SK-N-MC (cell line): ENCODE measurements around the gene SLC7A8.
"Not testable (repeated sequence)": the region's sequence is repeated elsewhere in the genome, so short reads cannot be mapped to it uniquely, and the experiment has no call there.

Experiments used
- DNase-seq: peaks from one replicate; pipeline ENCODE4 v3.0.0-alpha.2; 2011; ENCODE audit warnings: low read depth, low spot score
- H3K27ac ChIP-seq: fragments of 200-600 bp; sonication (generic); 2 replicates; pipeline ENCODE4 v1.5.1; 2016; ENCODE audit warnings: mixed run types
- H3K36me3 ChIP-seq: fragments of 200-600 bp; sonication (generic); 2 replicates; pipeline ENCODE4 v1.6.1; 2017; ENCODE audit warnings: antibody characterized with exemption, low read length, mixed read lengths; ENCODE audit not compliant: insufficient read depth
- H3K4me3 ChIP-seq: fragments of 200-600 bp; sonication (generic); 2 replicates; pipeline ENCODE4 v1.5.1; 2016
- H3K9ac ChIP-seq: fragments of 200-600 bp; sonication (generic); 2 replicates; pipeline ENCODE4 v1.8.0; 2017; ENCODE audit warnings: mixed run types, mixed read lengths; ENCODE audit not compliant: insufficient read length
- H3K9me3 ChIP-seq: fragments of 200-600 bp; sonication (generic); 2 replicates; pipeline ENCODE4 v1.6.1; 2017; ENCODE audit warnings: low read depth, mild to moderate bottlenecking, antibody characterized with exemption, low read length, moderate library complexity, mixed read lengths
- EZH2 ChIP-seq: fragments of 200-600 bp; sonication (generic); IDR thresholded peaks from one replicate; pipeline ENCODE4 v1.6.1; 2017; ENCODE audit warnings: antibody characterized with exemption
- FOXP2 ChIP-seq: optimal IDR thresholded peaks from 2 replicates; pipeline ENCODE3; 2011; ENCODE audit warnings: mild to moderate bottlenecking, moderate library complexity; ENCODE audit not compliant: insufficient read depth; ENCODE audit errors: extremely low read length, control extremely low read depth
- POLR2AphosphoS5 ChIP-seq: IDR thresholded peaks from 2 replicates; pipeline ENCODE4 v1.6.1; 2012; ENCODE audit warnings: mild to moderate bottlenecking, low read depth, low read length, borderline replicate concordance

SLC7A8 gene

GRCh38 chr14:23112359-23113178 is 70.9 kb downstream of the SLC7A8 start:
- no peak for DNase-seq
- Histone ChIP-seq H3K9me3 (no peaks in the 10 kb centered on the region), H3K4me3 (no peak overlapping the region), H3K36me3 (no peaks in the 10 kb centered on the region), H3K9ac (no peak overlapping the region), H3K27ac (no peak overlapping the region)
- TF ChIP-seq POLR2AphosphoS5, result no peak
- no peak for TF ChIP-seq FOXP2
- no peak for TF ChIP-seq EZH2

GRCh38 chr14:23110579-23111365 is 72.7 kb downstream of the SLC7A8 start:
- no peak for TF ChIP-seq POLR2AphosphoS5
- TF ChIP-seq EZH2, result no peak
- no peak for TF ChIP-seq FOXP2
- Histone ChIP-seq H3K9me3 (no peaks in the 10 kb centered on the region), H3K9ac (no peak overlapping the region), H3K36me3 (no peaks in the 10 kb centered on the region), H3K4me3 (no peak overlapping the region), H3K27ac (no peak overlapping the region)
- DNase-seq, result no peak

GRCh38 chr14:23109769-23110168 is 73.7 kb downstream of the SLC7A8 start:
- Histone ChIP-seq H3K27ac (no peak overlapping the region), H3K9me3 (no peaks in the 10 kb centered on the region), H3K9ac (no peak overlapping the region), H3K4me3 (no peak overlapping the region), H3K36me3 (no peaks in the 10 kb centered on the region)
- DNase-seq, result no peak
- TF ChIP-seq POLR2AphosphoS5 (no peak), FOXP2 (no peak), EZH2 (no peak)

GRCh38 chr14:23108169-23108568 is 75.3 kb downstream of the SLC7A8 start:
- H3K9ac ChIP-seq, H3K36me3 ChIP-seq, H3K9me3 ChIP-seq, H3K4me3 ChIP-seq, DNase-seq, H3K27ac ChIP-seq: not testable (repeated sequence)

- not testable (repeated sequence) for H3K4me3 ChIP-seq, H3K27ac ChIP-seq, H3K9ac ChIP-seq, H3K9me3 ChIP-seq, H3K36me3 ChIP-seq, DNase-seq
These were observed 75.8 kb downstream of the SLC7A8 start for GRCh38 chr14:23107620-23108019.

- no peaks in the 10 kb centered on the region for H3K9me3 ChIP-seq
- TF ChIP-seq FOXP2, result no peak
- TF ChIP-seq POLR2AphosphoS5, result no peak
- no peak for TF ChIP-seq EZH2
- no peak for DNase-seq
- H3K9ac ChIP-seq, result no peak overlapping the region
- no peak overlapping the region for H3K27ac ChIP-seq
- no peaks in the 10 kb centered on the region for H3K36me3 ChIP-seq
- H3K4me3 ChIP-seq, result no peak overlapping the region
These were observed 76.8 kb downstream of the SLC7A8 start for GRCh38 chr14:23106747-23107045.

- H3K9me3 ChIP-seq, result no peaks in the 10 kb centered on the region
- no peak overlapping the region for H3K9ac ChIP-seq
- no peaks in the 10 kb centered on the region for H3K36me3 ChIP-seq
- H3K4me3 ChIP-seq, result no peak overlapping the region
- DNase-seq, result no peak
- TF ChIP-seq EZH2 (no peak), POLR2AphosphoS5 (no peak), FOXP2 (no peak)
- no peak overlapping the region for H3K27ac ChIP-seq
These were observed 78.1 kb downstream of the SLC7A8 start for GRCh38 chr14:23105348-23105824.

- Histone ChIP-seq H3K36me3 (no peaks in the 10 kb centered on the region), H3K27ac (no peak within 1 kb of the TSS), H3K9me3 (no peaks in the 10 kb centered on the region), H3K4me3 (no peak within 1 kb of the TSS), H3K9ac (no peak within 1 kb of the TSS)
- no peak for DNase-seq
- TF ChIP-seq POLR2AphosphoS5 (no peak), EZH2 (no peak), FOXP2 (no peak)
These were observed 78.7 kb downstream of the SLC7A8 start, which contains the start of gene CIROP for GRCh38 chr14:23104591-23105347. TSS of gene CIROP (minus strand) at chr14:23104989. CDS start at chr14:23104920, 69 bp downstream.
